Mesenchymal stem cell (in vitro differentiated cells and primary cell): ENCODE results near the gene PKNOX2.

Experiments
- DNase-seq: peaks from one replicate; pipeline ENCODE4 v3.0.0-alpha.2; 2013
- H2AFZ ChIP-seq: one replicate; pipeline ENCODE4 v1.6.1; 2013; ENCODE audit warnings: low read depth, mild to moderate bottlenecking, control low read depth, inconsistent platforms, low read length, moderate library complexity
- H2AK5ac ChIP-seq: 2 replicates; pipeline ENCODE4 v1.6.1; 2013; ENCODE audit warnings: low read length, moderate library complexity, mild to moderate bottlenecking, inconsistent platforms; ENCODE audit not compliant: severe bottlenecking
- H2BK120ac ChIP-seq: one replicate; pipeline ENCODE4 v1.6.1; 2013; ENCODE audit warnings: low read depth, mild to moderate bottlenecking, inconsistent platforms, low read length, moderate library complexity
- H2BK12ac ChIP-seq, 2 experiments: one replicate each; pipeline ENCODE4 v1.6.1; 2013; ENCODE audit warnings: inconsistent platforms in 2 of 2, low read length in 2 of 2, mild to moderate bottlenecking in 2 of 2, moderate library complexity in 2 of 2, control low read depth in 1 of 2
- H2BK15ac ChIP-seq: one replicate; pipeline ENCODE4 v1.6.1; 2013; ENCODE audit warnings: mild to moderate bottlenecking, low read depth, inconsistent platforms; ENCODE audit not compliant: poor library complexity, severe bottlenecking
- H2BK5ac ChIP-seq: 2 replicates; pipeline ENCODE4 v1.6.1; 2013; ENCODE audit warnings: low read depth, mild to moderate bottlenecking, low read length, control low read depth, inconsistent platforms; ENCODE audit not compliant: poor library complexity, severe bottlenecking
- H3K14ac ChIP-seq, 2 experiments: one replicate each; pipeline ENCODE4 v1.6.1; 2013; ENCODE audit warnings: inconsistent platforms in 2 of 2, low read length in 2 of 2, control low read depth in 1 of 2, mild to moderate bottlenecking in 1 of 2, moderate library complexity in 1 of 2
- H3K18ac ChIP-seq, 2 experiments: one replicate each; pipeline ENCODE4 v1.6.1; 2013; ENCODE audit warnings: inconsistent platforms in 2 of 2, low read length in 2 of 2, control low read depth in 1 of 2, low read depth in 1 of 2, mild to moderate bottlenecking in 1 of 2
- H3K23ac ChIP-seq, 2 experiments: one replicate each; pipeline ENCODE4 v1.6.1; 2013; ENCODE audit warnings: inconsistent platforms in 2 of 2, low read length in 2 of 2, mild to moderate bottlenecking in 2 of 2, moderate library complexity in 2 of 2, control low read depth in 1 of 2
- H3K27ac ChIP-seq: 2 replicates; pipeline ENCODE4 v1.5.1; 2013; ENCODE audit warnings: mild to moderate bottlenecking, moderate library complexity, low read length, control low read depth, inconsistent platforms; ENCODE audit not compliant: poor library complexity, severe bottlenecking
- H3K27me3 ChIP-seq, 2 experiments: 2 replicates each; pipeline versions ENCODE4 v1.6.1 to v1.7.0; 2013; ENCODE audit warnings: low read length in 2 of 2, mild to moderate bottlenecking in 2 of 2, moderate library complexity in 2 of 2, control low read depth in 1 of 2, inconsistent platforms in 1 of 2; ENCODE audit not compliant: control insufficient read depth in 1 of 2, insufficient read depth in 1 of 2
- H3K36me3 ChIP-seq, 2 experiments: 2 replicates each; pipeline versions ENCODE4 v1.6.1 to v1.7.0; 2013; ENCODE audit warnings: low read length in 2 of 2, control low read depth in 1 of 2, inconsistent platforms in 1 of 2, low read depth in 1 of 2, mild to moderate bottlenecking in 1 of 2; ENCODE audit not compliant: insufficient read depth in 2 of 2, control insufficient read depth in 1 of 2
- H3K4ac ChIP-seq, 2 experiments: one replicate each; pipeline ENCODE4 v1.6.1; 2013; ENCODE audit warnings: inconsistent platforms in 2 of 2, low read length in 2 of 2, mild to moderate bottlenecking in 2 of 2, moderate library complexity in 2 of 2, control low read depth in 1 of 2, low read depth in 1 of 2
- H3K4me1 ChIP-seq: 2 replicates; pipeline ENCODE4 v1.6.1; 2013; ENCODE audit warnings: low read depth, low read length, control low read depth; ENCODE audit not compliant: control insufficient read depth, insufficient read depth
- H3K4me2 ChIP-seq: 2 replicates; pipeline ENCODE4 v1.6.1; 2013; ENCODE audit warnings: low read length, mild to moderate bottlenecking, inconsistent platforms; ENCODE audit not compliant: poor library complexity, severe bottlenecking
- H3K4me3 ChIP-seq, 2 experiments: 2 replicates each; pipeline versions ENCODE4 v1.5.1 to v1.7.0; 2013; ENCODE audit warnings: low read length in 2 of 2, mild to moderate bottlenecking in 2 of 2, control low read depth in 1 of 2, low read depth in 1 of 2; ENCODE audit not compliant: insufficient read depth in 1 of 2
- H3K79me1 ChIP-seq: replicated peaks from 2 replicates; pipeline ENCODE4 v1.6.1; 2013; ENCODE audit warnings: mild to moderate bottlenecking, control low read depth, low read length, inconsistent platforms; ENCODE audit not compliant: poor library complexity, severe bottlenecking
- H3K9ac ChIP-seq: 2 replicates; pipeline ENCODE4 v1.7.0; 2013; ENCODE audit warnings: mild to moderate bottlenecking, low read length, moderate library complexity
- H3K9me3 ChIP-seq: 2 replicates; pipeline ENCODE4 v1.7.0; 2013; ENCODE audit warnings: mild to moderate bottlenecking, low read length; ENCODE audit not compliant: control insufficient read depth
- H4K8ac ChIP-seq: one replicate; pipeline ENCODE4 v1.6.1; 2013; ENCODE audit warnings: inconsistent platforms, mild to moderate bottlenecking, low read length, moderate library complexity
- H4K91ac ChIP-seq: one replicate; pipeline ENCODE4 v1.6.1; 2013; ENCODE audit warnings: mild to moderate bottlenecking, low read length, inconsistent platforms
- WGBS: methylation state at CpG from one replicate; pipeline ENCODE4 v1.1.7; 2013; ENCODE audit warnings: mixed read lengths; 5-methylcytosine and 5-hydroxymethylcytosine counted together

Gene PKNOX2

GRCh38 chr11:125442946-125443345, 278.4 kb downstream of the PKNOX2 start:
- Histone ChIP-seq H3K9me3 (no peaks in the 10 kb centered on the region), H2AK5ac (no peak overlapping the region), H2BK15ac (no peak overlapping the region), H2BK120ac (no peak overlapping the region), H3K27me3 (peaks cover 0 to 7% of the 10 kb centered on the region in 2 experiments), H3K14ac (no peak overlapping the region), H3K18ac (no peak overlapping the region), H3K36me3 (peaks cover 13 to 37% of the 10 kb centered on the region in 2 experiments), H3K23ac (no peak overlapping the region), H4K8ac (no peak overlapping the region), H3K79me1 (no peaks in the 10 kb centered on the region), H4K91ac (no peak overlapping the region), H3K4ac (no peak overlapping the region), H2BK12ac (no peak overlapping the region), H3K27ac (no peak overlapping the region), H3K9ac (no peak overlapping the region), H3K4me2 (no peak overlapping the region), H3K4me3 (no peak overlapping the region), H2BK5ac (no peak overlapping the region), H3K4me1 (peaks cover 2% of the 10 kb centered on the region), H2AFZ (no peak overlapping the region)
- no peak for DNase-seq
- WGBS, result 98% methylated on average over 6 of the region's 6 CpGs

GRCh38 chr11:125443767-125444311, 279.3 kb downstream of the PKNOX2 start:
- Histone ChIP-seq H3K18ac (no peak overlapping the region), H2BK15ac (no peak overlapping the region), H3K27me3 (peaks cover 0 to 7% of the 10 kb centered on the region in 2 experiments), H3K4me3 (no peak overlapping the region), H2BK12ac (no peak overlapping the region), H3K4me2 (no peak overlapping the region), H4K8ac (no peak overlapping the region), H2BK120ac (no peak overlapping the region), H3K4ac (no peak overlapping the region), H3K79me1 (no peaks in the 10 kb centered on the region), H3K23ac (no peak overlapping the region), H2BK5ac (no peak overlapping the region), H3K9me3 (no peaks in the 10 kb centered on the region), H2AFZ (no peak overlapping the region), H4K91ac (no peak overlapping the region), H3K9ac (no peak overlapping the region), H3K4me1 (peaks cover 2% of the 10 kb centered on the region), H3K14ac (no peak overlapping the region), H3K36me3 (peaks cover 13 to 37% of the 10 kb centered on the region in 2 experiments), H2AK5ac (no peak overlapping the region), H3K27ac (no peak overlapping the region)
- no peak for DNase-seq
- 20% methylated on average over 10 of the region's 10 CpGs for WGBS

GRCh38 chr11:125445731-125446130, 281.2 kb downstream of the PKNOX2 start:
- Histone ChIP-seq H3K4me3 (no peak overlapping the region), H3K9me3 (no peaks in the 10 kb centered on the region), H4K8ac (no peak overlapping the region), H2BK120ac (no peak overlapping the region), H3K9ac (no peak overlapping the region), H3K36me3 (peaks cover 13 to 41% of the 10 kb centered on the region in 2 experiments), H3K14ac (no peak overlapping the region), H3K4ac (no peak overlapping the region), H3K23ac (no peak overlapping the region), H3K18ac (no peak overlapping the region), H4K91ac (no peak overlapping the region), H2AK5ac (no peak overlapping the region), H3K79me1 (no peaks in the 10 kb centered on the region), H3K27me3 (peaks cover 0 to 2% of the 10 kb centered on the region in 2 experiments), H2AFZ (no peak overlapping the region), H3K27ac (no peak overlapping the region), H3K4me2 (no peak overlapping the region), H2BK15ac (no peak overlapping the region), H2BK5ac (no peak overlapping the region), H3K4me1 (peaks cover 2% of the 10 kb centered on the region), H2BK12ac (no peak overlapping the region)
- no peak for DNase-seq
- WGBS, result 96% methylated on average over 12 of the region's 12 CpGs

GRCh38 chr11:125446279-125446678, 281.7 kb downstream of the PKNOX2 start:
- no peak overlapping the region for H2AFZ ChIP-seq
- no peak overlapping the region for H2AK5ac ChIP-seq
- H3K4me1 ChIP-seq, result peaks cover 3% of the 10 kb centered on the region
- no peak overlapping the region for H2BK12ac ChIP-seq
- H3K79me1 ChIP-seq, result no peaks in the 10 kb centered on the region
- H3K36me3 ChIP-seq, result peaks cover 13 to 41% of the 10 kb centered on the region in 2 experiments
- no peak overlapping the region for H3K4me2 ChIP-seq
- no peak overlapping the region for H3K14ac ChIP-seq
- no peaks in the 10 kb centered on the region for H3K9me3 ChIP-seq
- H3K23ac ChIP-seq, result no peak overlapping the region
- H3K27me3 ChIP-seq, result no peaks in the 10 kb centered on the region
- WGBS, result 100% methylated on average over 5 of the region's 7 CpGs
- no peak overlapping the region for H4K91ac ChIP-seq
- H3K27ac ChIP-seq, result no peak overlapping the region
- H3K4ac ChIP-seq, result no peak overlapping the region
- H4K8ac ChIP-seq, result no peak overlapping the region
- H2BK120ac ChIP-seq, result no peak overlapping the region
- H2BK15ac ChIP-seq, result no peak overlapping the region
- no peak overlapping the region for H3K9ac ChIP-seq
- H3K4me3 ChIP-seq, result no peak overlapping the region
- no peak overlapping the region for H3K18ac ChIP-seq
- H2BK5ac ChIP-seq, result no peak overlapping the region
- no peak for DNase-seq
